Measurements from ENCODE around the gene DDX41.

DDX41 gene

DNA sequence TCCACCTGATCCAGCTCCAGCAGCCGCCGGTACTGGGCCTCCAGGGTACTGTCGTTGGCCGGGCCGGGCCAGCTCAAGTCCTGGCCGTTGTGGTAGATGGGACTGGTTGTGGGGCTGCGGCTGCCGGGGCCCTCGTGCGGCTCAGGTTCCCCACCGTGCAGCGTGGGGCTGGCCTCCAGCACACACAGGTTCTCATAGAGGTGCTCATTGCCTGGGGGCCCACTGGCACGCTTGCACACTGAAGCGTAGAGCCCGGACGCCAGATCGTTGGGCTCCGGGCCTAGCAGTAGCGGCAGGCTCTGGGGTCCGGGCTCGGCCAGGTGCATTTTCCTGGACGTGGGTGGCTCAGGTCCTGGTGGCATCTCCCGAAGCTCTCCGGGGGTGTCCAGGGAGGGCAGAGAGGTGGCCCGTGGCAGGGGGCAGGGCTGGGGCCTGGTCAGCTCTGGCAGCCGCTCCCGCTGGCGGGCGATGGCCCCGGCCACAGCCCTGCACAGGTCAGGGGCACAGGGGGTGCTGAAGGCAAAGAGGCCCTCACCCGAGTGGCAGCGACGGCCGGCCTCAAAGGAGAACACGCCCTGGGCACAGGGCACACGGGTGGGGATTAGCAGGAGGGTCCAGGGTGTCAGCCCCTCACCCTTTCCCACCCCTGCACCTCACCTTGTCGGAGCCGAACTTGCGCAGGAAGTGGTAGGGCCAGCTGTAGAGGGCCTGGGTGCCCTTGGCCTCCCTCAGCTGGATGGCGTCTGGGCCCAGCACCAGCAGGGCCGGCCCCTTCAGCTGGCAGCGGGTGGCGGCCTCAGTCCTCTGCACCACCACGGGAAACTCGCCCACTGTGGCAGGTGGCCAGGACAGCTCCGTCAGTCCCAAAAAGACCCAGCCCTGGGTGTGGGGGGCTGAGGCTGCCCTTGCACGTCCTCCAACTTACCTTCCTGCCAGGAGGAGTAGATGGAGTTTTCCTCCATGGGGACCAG is 12.4 kb downstream of the DDX41 start:
- Histone ChIP-seq H3K4me3 (no peak overlapping the region), H3K9me3 (no peaks in the 10 kb centered on the region), H3K27me3 (no peaks in the 10 kb centered on the region), H3K4me1 (peaks cover 0 to 6% (median 3%) of the 10 kb centered on the region in 4 donors), H3K36me3 (peaks cover 0 to 7% (median 0%) of the 10 kb centered on the region in 3 donors), H3K27ac (no peak overlapping the region)
- TF ChIP-seq, protein P1, sequence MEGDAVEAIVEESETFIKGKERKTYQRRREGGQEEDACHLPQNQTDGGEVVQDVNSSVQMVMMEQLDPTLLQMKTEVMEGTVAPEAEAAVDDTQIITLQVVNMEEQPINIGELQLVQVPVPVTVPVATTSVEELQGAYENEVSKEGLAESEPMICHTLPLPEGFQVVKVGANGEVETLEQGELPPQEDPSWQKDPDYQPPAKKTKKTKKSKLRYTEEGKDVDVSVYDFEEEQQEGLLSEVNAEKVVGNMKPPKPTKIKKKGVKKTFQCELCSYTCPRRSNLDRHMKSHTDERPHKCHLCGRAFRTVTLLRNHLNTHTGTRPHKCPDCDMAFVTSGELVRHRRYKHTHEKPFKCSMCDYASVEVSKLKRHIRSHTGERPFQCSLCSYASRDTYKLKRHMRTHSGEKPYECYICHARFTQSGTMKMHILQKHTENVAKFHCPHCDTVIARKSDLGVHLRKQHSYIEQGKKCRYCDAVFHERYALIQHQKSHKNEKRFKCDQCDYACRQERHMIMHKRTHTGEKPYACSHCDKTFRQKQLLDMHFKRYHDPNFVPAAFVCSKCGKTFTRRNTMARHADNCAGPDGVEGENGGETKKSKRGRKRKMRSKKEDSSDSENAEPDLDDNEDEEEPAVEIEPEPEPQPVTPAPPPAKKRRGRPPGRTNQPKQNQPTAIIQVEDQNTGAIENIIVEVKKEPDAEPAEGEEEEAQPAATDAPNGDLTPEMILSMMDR (IDR thresholded peaks at IDR 0.05) = no peak
- DNase-seq = peak in 1 of 2 donors; percentile 64
- intact Hi-C loops (cut with DNase I; ENCODE audit: low total_unique reads) = loop anchor here (5.0 kb wide), 1 partner anchor 112 kb away; no protein-coding TSS in a partner anchor

DNA sequence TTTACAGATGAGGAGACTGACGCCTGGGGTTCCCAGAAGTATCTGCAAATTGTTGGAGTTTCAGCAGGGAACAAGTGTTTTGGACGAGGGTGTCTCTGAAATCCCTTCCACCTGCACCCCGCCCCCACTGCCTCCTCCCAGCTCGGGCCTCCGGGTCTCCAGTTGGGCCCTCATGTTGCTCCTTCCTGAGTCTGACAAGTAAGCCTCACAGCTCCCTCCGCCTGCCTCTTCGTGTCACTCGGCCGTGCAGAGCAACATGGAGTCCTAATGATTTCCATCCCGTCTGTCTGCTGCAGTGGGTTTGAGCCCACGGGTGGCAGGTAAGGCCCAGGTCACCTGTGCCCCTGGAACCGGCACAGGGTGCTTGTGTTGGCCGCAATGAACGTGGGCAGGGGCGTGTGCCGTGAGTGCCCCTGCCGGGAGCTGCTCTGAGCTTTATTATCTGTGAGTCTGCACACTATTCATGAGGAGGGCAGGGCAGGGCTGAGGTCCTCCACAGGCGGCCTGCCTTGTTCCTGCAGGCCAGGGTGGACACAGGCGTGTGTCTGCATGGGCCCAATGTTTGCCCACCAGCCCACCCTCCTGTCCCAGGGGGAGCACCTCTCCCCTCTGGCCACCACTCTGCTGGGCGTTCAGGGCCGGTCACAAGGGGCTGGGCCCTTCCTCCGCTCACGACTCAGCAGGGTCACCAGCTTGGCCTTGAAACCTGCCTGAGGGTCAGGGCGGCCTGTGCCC is 13.2 kb downstream of the DDX41 start:
- H3K4me1 ChIP-seq = peaks cover 0 to 9% (median 4%) of the 10 kb centered on the region in 4 donors
- no peak for DNase-seq
- H3K9me3 ChIP-seq = no peaks in the 10 kb centered on the region
- TF ChIP-seq, protein P1 (IDR thresholded peaks at IDR 0.05) = no peak
- no peaks in the 10 kb centered on the region for H3K27me3 ChIP-seq
- intact Hi-C loops (cut with DNase I; ENCODE audit: low total_unique reads) = loop anchor here (5.0 kb wide), 1 partner anchor 111 kb away; no protein-coding TSS in a partner anchor
- H3K36me3 ChIP-seq = peaks cover 0 to 2% (median 0%) of the 10 kb centered on the region in 3 donors
- no peak overlapping the region for H3K27ac ChIP-seq
- H3K4me3 ChIP-seq = no peak overlapping the region

DNA sequence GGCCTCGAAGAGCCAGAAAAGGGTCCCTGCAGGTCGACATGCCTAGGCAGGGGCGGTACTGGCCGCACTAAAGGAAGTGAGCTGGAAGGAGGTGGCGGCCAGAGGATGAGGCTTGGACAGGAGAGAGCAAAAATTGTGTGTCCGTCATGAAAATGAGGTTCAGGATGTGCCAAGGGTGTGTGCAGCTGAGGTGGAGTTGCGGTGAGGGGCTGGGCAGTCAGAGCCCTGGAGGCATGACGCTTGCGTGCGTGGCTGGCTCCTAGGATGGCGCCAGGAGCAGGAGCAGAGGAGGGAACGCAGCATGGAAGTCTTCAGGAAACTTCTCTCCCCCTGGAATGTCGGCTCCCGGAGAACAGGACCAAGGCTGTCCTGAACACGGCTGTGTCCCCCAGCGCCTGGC is 13.9 kb downstream of the DDX41 start:
- Histone ChIP-seq H3K4me1 (peaks cover 0 to 15% (median 10%) of the 10 kb centered on the region in 4 donors), H3K27me3 (no peaks in the 10 kb centered on the region), H3K27ac (no peak overlapping the region), H3K9me3 (no peaks in the 10 kb centered on the region), H3K36me3 (no peaks in the 10 kb centered on the region), H3K4me3 (no peak overlapping the region)
- no peak for DNase-seq
- intact Hi-C loops (cut with DNase I; ENCODE audit: low total_unique reads) = loop anchor here (5.0 kb wide), 1 partner anchor 111 kb away; no protein-coding TSS in a partner anchor
- TF ChIP-seq, protein P1 (IDR thresholded peaks at IDR 0.05) = no peak

DNA sequence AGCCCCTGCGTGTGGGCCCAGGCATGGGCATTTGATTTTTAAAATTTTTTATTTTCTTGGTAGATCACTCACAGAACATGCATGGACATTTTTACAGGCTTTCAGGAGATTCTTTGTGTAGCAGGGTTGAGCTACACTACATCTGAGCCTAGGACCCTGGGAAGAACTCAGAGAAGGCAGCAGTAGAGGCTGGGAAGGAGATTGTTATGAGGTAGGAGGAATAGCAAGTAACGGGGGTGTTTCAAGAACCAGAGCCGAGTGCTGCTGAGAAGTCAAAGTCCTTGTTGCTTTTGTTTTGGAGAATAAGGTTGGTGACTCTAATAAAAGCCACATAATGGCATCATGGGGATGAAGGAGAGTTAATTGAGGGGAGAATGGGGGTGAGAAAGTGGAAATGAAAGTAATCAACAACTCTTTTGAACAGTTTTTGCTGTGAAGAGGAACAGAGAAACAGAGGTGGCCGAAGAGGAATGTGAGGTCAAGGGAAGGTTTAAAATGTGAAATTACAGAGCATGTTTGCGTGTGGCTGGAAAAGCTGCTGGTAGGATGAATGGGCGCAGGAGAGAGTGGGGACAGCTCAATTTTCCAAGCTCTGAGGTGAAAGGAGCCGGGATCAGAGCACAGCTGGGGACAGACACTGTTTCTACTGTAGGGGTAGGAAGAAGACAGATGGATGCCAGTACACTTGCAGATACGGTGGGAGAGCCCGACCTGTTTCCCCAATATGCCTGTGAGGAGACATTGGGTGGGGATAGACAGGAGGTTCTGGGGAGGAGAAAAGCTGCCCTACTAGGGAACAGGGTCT is 14.7 kb downstream of the DDX41 start:
- H3K4me3 ChIP-seq = no peak overlapping the region
- H3K27ac ChIP-seq = no peak overlapping the region
- no peaks in the 10 kb centered on the region for H3K36me3 ChIP-seq
- intact Hi-C loops (cut with DNase I; ENCODE audit: low total_unique reads) = loop anchor here (5.0 kb wide), 1 partner anchor 110 kb away; no protein-coding TSS in a partner anchor
- DNase-seq = no peak
- TF ChIP-seq, protein P1 (IDR thresholded peaks at IDR 0.05) = no peak
- peaks cover 0 to 17% (median 10%) of the 10 kb centered on the region in 4 donors for H3K4me1 ChIP-seq
- H3K9me3 ChIP-seq = no peaks in the 10 kb centered on the region
- no peaks in the 10 kb centered on the region for H3K27me3 ChIP-seq

All from tibial artery (tissue), 4 donors.